HG03097 (cell line): ENCODE data around the gene BPIFB4.

ENCODE experiments used
- ATAC-seq: cut with Tn5 transposase; IDR thresholded peaks from one replicate; pipeline ENCODE4 v1.9.1; 2021; ENCODE audit not compliant: unreplicated experiment, low FRiP score

Gene BPIFB4

DNA sequence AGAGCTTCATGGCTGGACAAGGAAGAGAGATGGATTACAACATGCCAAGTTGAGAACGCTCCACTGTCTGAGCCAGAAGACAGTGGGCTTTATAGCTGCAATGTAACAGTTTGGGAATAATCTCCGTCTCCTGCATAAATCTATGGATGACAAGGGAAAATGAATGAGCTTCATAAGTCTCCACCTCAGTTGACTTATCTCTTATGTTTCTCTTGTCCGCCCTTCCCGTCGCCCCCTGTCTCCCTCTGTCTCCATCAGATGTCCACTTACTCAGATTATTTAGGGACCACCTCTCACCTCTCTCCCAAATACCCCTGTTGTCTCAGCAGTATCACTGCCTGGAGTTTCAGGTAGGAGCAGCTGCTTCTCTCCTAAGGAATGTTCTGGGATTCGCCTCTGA, 74.8 kb downstream of the BPIFB4 start:
- ATAC-seq = no peak

DNA sequence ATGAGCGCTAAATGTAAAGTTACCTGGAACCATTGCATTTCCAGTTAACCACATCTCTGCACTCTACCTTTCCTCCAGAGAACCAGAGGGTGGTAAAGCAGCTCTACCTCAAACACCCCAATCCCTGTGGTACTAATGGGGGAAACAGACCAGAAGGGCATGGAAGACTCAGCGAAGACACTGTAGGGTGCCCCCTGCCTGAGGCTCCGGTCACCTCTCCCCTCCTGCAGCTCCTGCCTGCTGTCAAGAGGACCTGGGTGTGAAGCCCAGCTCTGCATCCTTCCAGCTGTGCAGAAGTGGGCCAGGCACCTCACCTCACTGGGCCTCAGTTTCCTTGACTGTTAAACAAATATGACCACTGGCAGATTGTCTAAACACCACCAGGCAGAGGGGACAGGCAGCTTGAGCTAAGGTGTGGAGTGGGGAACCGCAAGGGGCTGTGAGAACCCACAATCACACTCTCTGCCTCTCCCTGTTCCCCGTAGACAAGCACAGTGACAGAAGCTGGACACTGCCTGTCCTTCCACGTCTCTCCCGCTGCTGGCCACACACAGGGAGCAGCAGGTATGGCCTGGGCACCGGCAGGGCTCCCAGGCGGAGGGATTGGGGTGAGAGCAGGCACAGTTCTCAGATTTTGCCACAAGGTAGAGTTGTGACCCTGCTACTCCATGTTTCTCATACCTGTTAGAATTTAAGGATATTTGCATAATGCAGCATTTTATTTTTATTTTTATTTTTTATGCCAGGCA, 79.4 kb downstream of the BPIFB4 start:
- no peak for ATAC-seq

DNA sequence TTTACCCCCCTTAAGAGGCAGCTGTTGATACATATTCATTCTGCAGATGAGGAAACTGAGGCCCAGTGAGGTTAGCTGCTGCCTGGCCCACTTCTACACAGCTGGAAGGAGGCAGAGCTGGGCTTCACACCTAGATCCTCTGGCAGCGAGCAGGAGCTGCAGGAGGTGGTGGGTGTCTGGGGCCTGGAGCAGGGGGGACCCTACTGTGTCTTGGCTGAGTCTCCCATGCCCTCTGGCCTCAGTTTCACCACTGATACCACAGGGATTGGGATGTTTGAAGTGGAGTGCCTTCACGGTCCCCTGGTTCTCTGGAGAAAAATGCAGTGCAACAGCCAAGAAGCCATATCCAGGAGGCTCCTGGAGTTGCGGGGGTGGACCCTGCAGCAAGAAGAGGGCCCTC, 80.3 kb downstream of the BPIFB4 start:
- ATAC-seq = no peak

DNA sequence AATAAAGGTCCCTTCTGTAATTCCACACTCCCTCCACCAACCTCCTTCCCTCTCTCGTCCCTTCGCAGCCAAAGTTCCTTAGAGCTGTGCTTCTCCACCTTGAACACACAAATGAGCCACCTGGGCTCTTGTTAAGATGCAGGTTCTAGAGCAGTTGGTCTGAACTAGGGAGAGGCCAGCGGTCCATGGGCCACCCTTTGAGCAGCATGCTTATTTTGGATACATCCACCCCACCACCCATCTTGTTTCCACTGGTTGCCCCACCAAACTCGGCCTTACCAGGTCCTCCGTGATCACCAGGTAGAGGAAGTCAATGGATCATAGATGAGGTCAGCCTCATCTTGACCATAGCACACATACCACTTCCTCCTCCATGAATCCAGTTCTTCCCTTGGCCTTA, 81.2 kb downstream of the BPIFB4 start:
- ATAC-seq = no peak
